IMR-90 (cell line): ENCODE results near the gene CCDC30. TPM values are rescaled to one million over a fixed set of nuclear protein-coding genes. Genes with fewer than 3 reads are reported as not detected.

Experiments used
- ATAC-seq: fragments of 200-7000 bp; cut with Tn5 transposase; 2 replicates; pipeline ENCODE4 v1.9.1; 2020; ENCODE audit warnings: low read depth, mild to moderate bottlenecking, moderate library complexity
- BruUV-seq: library from RNA; stranded (reverse); fragments of 400-500 nt; replicated peaks from 2 replicates; lab custom pipeline; 2021; lab: Mats Ljungman, UMichigan
- CTCF ChIA-PET: fragments of 300-600 bp; formaldehyde crosslinking; extraction: SDS; loops from one replicate; lab custom pipeline; 2021; ENCODE audit warnings: antibody characterized with exemption; lab: Yijun Ruan, JAX
- POLR2A ChIA-PET: fragments of 300-600 bp; sonication (Branson Sonifier 250); formaldehyde crosslinking; loops from one replicate; lab custom pipeline; 2022; ENCODE audit warnings: antibody characterized with exemption; ENCODE audit not compliant: unreplicated experiment; lab: Charles Lee
- DNase-seq: peaks from one replicate; pipeline ENCODE4 v3.0.0; 2013
- H2AFZ ChIP-seq: replicated peaks from 2 replicates; pipeline ENCODE3; 2013; ENCODE audit warnings: low read length, mild to moderate bottlenecking; ENCODE audit not compliant: poor library complexity
- H2AK5ac ChIP-seq: 2 replicates; pipeline ENCODE4 v1.6.1; 2013; ENCODE audit warnings: low read depth, low read length, inconsistent platforms
- H2AK9ac ChIP-seq: replicated peaks from 2 replicates; pipeline ENCODE3; 2013; ENCODE audit warnings: mild to moderate bottlenecking, low read depth, low read length, moderate library complexity; ENCODE audit not compliant: poor library complexity
- H2BK120ac ChIP-seq: 2 replicates; pipeline ENCODE4 v1.6.1; 2013; ENCODE audit warnings: low read depth, low read length, inconsistent platforms
- H2BK15ac ChIP-seq: 3 replicates; pipeline ENCODE4 v1.6.1; 2013; ENCODE audit warnings: low read depth, low read length, inconsistent platforms
- H2BK20ac ChIP-seq: 2 replicates; pipeline ENCODE4 v1.6.1; 2013; ENCODE audit warnings: low read depth, mild to moderate bottlenecking, inconsistent platforms, low read length, moderate library complexity
- H2BK5ac ChIP-seq: 2 replicates; pipeline ENCODE4 v1.6.1; 2013; ENCODE audit warnings: mild to moderate bottlenecking, low read depth, low read length, inconsistent platforms; ENCODE audit not compliant: poor library complexity, severe bottlenecking
- H3K14ac ChIP-seq: replicated peaks from 2 replicates; pipeline ENCODE4 v1.6.1; 2013; ENCODE audit warnings: low read depth, low read length, inconsistent platforms
- H3K18ac ChIP-seq: 2 replicates; pipeline ENCODE4 v1.6.1; 2013; ENCODE audit warnings: low read depth, low read length, control low read depth
- H3K23ac ChIP-seq: 2 replicates; pipeline ENCODE4 v1.6.1; 2013; ENCODE audit warnings: low read depth, low read length, inconsistent platforms
- H3K27ac ChIP-seq: 2 replicates; pipeline ENCODE4 v1.5.1; 2013; ENCODE audit warnings: mild to moderate bottlenecking, control low read depth, low read length; ENCODE audit not compliant: insufficient read depth
- H3K27me3 ChIP-seq: 2 replicates; pipeline ENCODE4 v1.6.1; 2013; ENCODE audit warnings: low read length; ENCODE audit not compliant: control insufficient read depth, insufficient read depth
- H3K36me3 ChIP-seq: 2 replicates; pipeline ENCODE4 v1.6.1; 2013; ENCODE audit warnings: low read length, mixed read lengths; ENCODE audit not compliant: control insufficient read depth, insufficient read depth
- H3K4ac ChIP-seq: 2 replicates; pipeline ENCODE4 v1.6.1; 2013; ENCODE audit warnings: low read depth, low read length, inconsistent platforms
- H3K4me1 ChIP-seq: 2 replicates; pipeline ENCODE4 v1.6.1; 2013; ENCODE audit warnings: low read length, mixed read lengths; ENCODE audit not compliant: control insufficient read depth, insufficient read depth
- H3K4me2 ChIP-seq: 2 replicates; pipeline ENCODE4 v1.6.1; 2013; ENCODE audit warnings: low read depth, mild to moderate bottlenecking, control low read depth, low read length, moderate library complexity
- H3K4me3 ChIP-seq: 2 replicates; pipeline ENCODE4 v1.5.1; 2013; ENCODE audit warnings: low read depth, mild to moderate bottlenecking, control low read depth, low read length, moderate library complexity; ENCODE audit not compliant: insufficient read depth
- H3K56ac ChIP-seq: 2 replicates; pipeline ENCODE4 v1.6.1; 2013; ENCODE audit warnings: low read length, inconsistent platforms; ENCODE audit not compliant: insufficient read depth; ENCODE audit errors: extremely low read depth
- H3K79me1 ChIP-seq, 2 experiments: 2 replicates each; pipeline ENCODE4 v1.6.1; 2013; ENCODE audit warnings: low read length in 2 of 2, inconsistent platforms in 1 of 2, low read depth in 1 of 2
- H3K9ac ChIP-seq: 2 replicates; pipeline ENCODE4 v1.6.1; 2013; ENCODE audit warnings: low read depth, low read length, control low read depth
- H3K9me1 ChIP-seq: 2 replicates; pipeline ENCODE4 v1.6.1; 2013; ENCODE audit warnings: low read length, inconsistent platforms; ENCODE audit not compliant: insufficient read depth
- H3K9me3 ChIP-seq: 2 replicates; pipeline ENCODE4 v1.6.1; 2013; ENCODE audit warnings: low read length; ENCODE audit not compliant: control insufficient read depth, insufficient read depth
- H4K20me1 ChIP-seq: 2 replicates; pipeline ENCODE4 v1.6.1; 2013; ENCODE audit warnings: low read length, inconsistent platforms; ENCODE audit not compliant: insufficient read depth
- H4K5ac ChIP-seq: 2 replicates; pipeline ENCODE4 v1.6.1; 2013; ENCODE audit warnings: mild to moderate bottlenecking, low read depth, low read length, control low read depth
- H4K8ac ChIP-seq, 2 experiments: 2 replicates each; pipeline ENCODE4 v1.6.1; 2013; ENCODE audit warnings: low read depth in 2 of 2, low read length in 2 of 2, control low read depth in 1 of 2, inconsistent platforms in 1 of 2
- H4K91ac ChIP-seq: 2 replicates; pipeline ENCODE4 v1.6.1; 2013; ENCODE audit warnings: low read depth, low read length, inconsistent platforms; ENCODE audit not compliant: insufficient read depth
- BHLHE40 ChIP-seq: fragments of 150-350 bp; IDR thresholded peaks from 2 replicates; pipeline ENCODE4 v1.6.1; 2016; ENCODE audit warnings: mild to moderate bottlenecking, low read depth, low read length
- CEBPB ChIP-seq: IDR thresholded peaks from 2 replicates; pipeline ENCODE4 v1.6.1; 2012; ENCODE audit warnings: low read depth, low read length, improper control_type of control experiment
- CHD1 ChIP-seq: IDR thresholded peaks from 2 replicates; pipeline ENCODE4 v1.6.1; 2012; ENCODE audit warnings: low read depth, low read length, improper control_type of control experiment
- CTCF ChIP-seq: conservative IDR thresholded peaks from 2 replicates; pipeline ENCODE4 v1.5.1; 2012; ENCODE audit warnings: mild to moderate bottlenecking, low read depth, low read length, improper control_type of control experiment
- ELK1 ChIP-seq: fragments of 150-350 bp; IDR thresholded peaks from 2 replicates; pipeline ENCODE4 v1.6.1; 2016; ENCODE audit warnings: low read depth, mild to moderate bottlenecking, low read length, moderate library complexity, borderline replicate concordance
- FOS ChIP-seq: fragments of 150-350 bp; IDR thresholded peaks from 2 replicates; pipeline ENCODE4 v1.6.1; 2016; ENCODE audit warnings: low read depth, low read length
- MAFK ChIP-seq: IDR thresholded peaks from 2 replicates; pipeline ENCODE4 v1.6.1; 2012; ENCODE audit warnings: low read depth, low read length, improper control_type of control experiment
- MAZ ChIP-seq: IDR thresholded peaks from 2 replicates; pipeline ENCODE4 v1.6.1; 2012; ENCODE audit warnings: low read depth, mild to moderate bottlenecking, low read length, improper control_type of control experiment, moderate library complexity, borderline replicate concordance
- MXI1 ChIP-seq: IDR thresholded peaks from 2 replicates; pipeline ENCODE4 v1.6.1; 2012; ENCODE audit warnings: low read depth, mild to moderate bottlenecking, low read length, moderate library complexity, borderline replicate concordance
- NFE2L2 ChIP-seq: fragments of 150-350 bp; IDR thresholded peaks from 2 replicates; pipeline ENCODE4 v1.6.1; 2016; ENCODE audit warnings: low read depth, mild to moderate bottlenecking, low read length
- POLR2A ChIP-seq: IDR thresholded peaks from 2 replicates; pipeline ENCODE4 v1.6.1; 2012; ENCODE audit warnings: mild to moderate bottlenecking, low read depth, low read length
- RAD21 ChIP-seq: IDR thresholded peaks from 2 replicates; pipeline ENCODE4 v1.6.1; 2012; ENCODE audit warnings: low read length, improper control_type of control experiment
- RCOR1 ChIP-seq: IDR thresholded peaks from 2 replicates; pipeline ENCODE4 v1.6.1; 2012; ENCODE audit warnings: mild to moderate bottlenecking, low read length, improper control_type of control experiment; ENCODE audit not compliant: insufficient replicate concordance
- RFX5 ChIP-seq: IDR thresholded peaks from 2 replicates; pipeline ENCODE4 v1.8.0; 2012; ENCODE audit warnings: low read depth, mild to moderate bottlenecking, low read length, moderate library complexity
- SMC3 ChIP-seq: fragments of 150-350 bp; IDR thresholded peaks from 2 replicates; pipeline ENCODE4 v1.6.1; 2016; ENCODE audit warnings: low read depth, mild to moderate bottlenecking, antibody characterized with exemption, low read length, moderate library complexity
- USF2 ChIP-seq: fragments of 150-350 bp; IDR thresholded peaks from 2 replicates; pipeline ENCODE4 v1.6.1; 2017; ENCODE audit warnings: mild to moderate bottlenecking, antibody characterized with exemption, low read length, low read depth
- dilution Hi-C: fragments of 300-500 bp; cut with HindIII; formaldehyde crosslinking; loops from one replicate; pipeline ENCODE4 v1.14.3; 2018; ENCODE audit warnings: low sequenced_read_pairs; ENCODE audit not compliant: unreplicated experiment
- in situ Hi-C: fragments of 300-500 bp; cut with MboI; formaldehyde crosslinking; loops from 3 replicates; pipeline ENCODE4 v1.14.3; 2019; ENCODE audit warnings: low sequenced_read_pairs, inconsistent platforms, mixed read lengths
- intact Hi-C: fragments of 100-400 bp; cut with micrococcal nuclease; formaldehyde crosslinking; loops from 2 replicates; pipeline ENCODE4 v1.10.0; 2022
- polyA plus RNA-seq, 3 experiments: library from polyadenylated mRNA; depleted of rRNA; stranded (reverse); fragments of >200 nt; gene quantifications; 2 replicates each; pipeline ENCODE4 v1.2.3, GENCODE V29; 2012; ENCODE audit warnings: low replicate concordance in 1 of 3
- total RNA-seq: library from RNA; depleted of rRNA; stranded (reverse); fragments of >200 nt; gene quantifications from 2 replicates; pipeline ENCODE4 v1.2.3, GENCODE V29; 2012

CCDC30 gene
- total and polyA plus RNA-seq, 2 of the 4 experiments (the other 2 are of a cell fraction): 0.14 to 0.18 TPM

GRCh38 chr1:42674214-42674613 lies 211.1 kb downstream of the CCDC30 start:
- H3K79me1 ChIP-seq: no peaks in the 10 kb centered on the region; a peak in 1 of 4 replicates
- TF ChIP-seq SMC3: no peak
- no peak for TF ChIP-seq CHD1
- TF ChIP-seq RCOR1: no peak
- no peak for TF ChIP-seq USF2
- no peak for TF ChIP-seq MAFK
- no peak for TF ChIP-seq POLR2A
- no peak for TF ChIP-seq CEBPB
- no peak for TF ChIP-seq CTCF
- no peak for TF ChIP-seq FOS
- TF ChIP-seq MXI1: no peak
- TF ChIP-seq MAZ: no peak
- no peak for TF ChIP-seq NFE2L2
- TF ChIP-seq RFX5: no peak
- TF ChIP-seq RAD21: no peak
- TF ChIP-seq BHLHE40: no peak
- no peak for TF ChIP-seq ELK1
- H4K8ac ChIP-seq: no peak overlapping the region
- intact Hi-C loops: no loop called here
- no peak overlapping the region for H3K27ac ChIP-seq
- H3K4ac ChIP-seq: no peak overlapping the region
- no peak overlapping the region for H3K14ac ChIP-seq
- no peak overlapping the region for H3K4me2 ChIP-seq
- H2BK15ac ChIP-seq: no peak overlapping the region
- no TSS peak for BruUV-seq
- H3K36me3 ChIP-seq: peaks cover 8% of the 10 kb centered on the region; the same call in 1 of the 2 replicates
- H4K20me1 ChIP-seq: no peaks in the 10 kb centered on the region
- DNase-seq (no peak), ATAC-seq (no peak)
- H2BK5ac ChIP-seq: no peak overlapping the region
- CTCF ChIA-PET: no interaction called here
- H4K5ac ChIP-seq: no peak overlapping the region
- H3K9me3 ChIP-seq: no peaks in the 10 kb centered on the region
- no peak overlapping the region for H3K4me3 ChIP-seq
- no peak overlapping the region for H2AFZ ChIP-seq
- in situ Hi-C loops: no loop called here
- H3K18ac ChIP-seq: no peak overlapping the region
- H3K27me3 ChIP-seq: no peaks in the 10 kb centered on the region
- H3K9ac ChIP-seq: no peak overlapping the region
- no peak overlapping the region for H3K23ac ChIP-seq
- no peaks in the 10 kb centered on the region for H3K4me1 ChIP-seq
- H2AK5ac ChIP-seq: no peak overlapping the region
- dilution Hi-C loops: no loop called here
- no peak overlapping the region for H4K91ac ChIP-seq
- no peak overlapping the region for H2BK120ac ChIP-seq
- no peak overlapping the region for H3K56ac ChIP-seq
- no peak overlapping the region for H2AK9ac ChIP-seq
- H3K9me1 ChIP-seq: no peaks in the 10 kb centered on the region
- POLR2A ChIA-PET: no interaction called here
- H2BK20ac ChIP-seq: no peak overlapping the region
